HUES6 (cell line): Measurements from ENCODE around the gene SLC35F1.

Source experiments
- H3K27ac ChIP-seq: 2 replicates; pipeline ENCODE4 v1.7.0; 2013; ENCODE audit warnings: low read depth, mild to moderate bottlenecking, low read length, inconsistent platforms
- H3K27me3 ChIP-seq: 2 replicates; pipeline ENCODE4 v1.6.1; 2013; ENCODE audit warnings: low read length; ENCODE audit not compliant: control insufficient read depth, insufficient read depth
- H3K36me3 ChIP-seq: 2 replicates; pipeline ENCODE4 v1.6.1; 2013; ENCODE audit warnings: low read length; ENCODE audit not compliant: control insufficient read depth, insufficient read depth
- H3K4me1 ChIP-seq: 2 replicates; pipeline ENCODE4 v1.6.1; 2013; ENCODE audit warnings: low read length; ENCODE audit not compliant: control insufficient read depth, insufficient read depth
- H3K4me3 ChIP-seq: 2 replicates; pipeline ENCODE4 v1.5.1; 2013; ENCODE audit warnings: low read depth, low read length
- H3K9ac ChIP-seq: one replicate; pipeline ENCODE4 v1.6.1; 2013; ENCODE audit warnings: mild to moderate bottlenecking, low read length
- H3K9me3 ChIP-seq: 2 replicates; pipeline ENCODE4 v1.6.1; 2013; ENCODE audit warnings: low read depth, low read length; ENCODE audit not compliant: control insufficient read depth, insufficient read depth

SLC35F1 gene

GRCh38 chr6:118295336-118295735 lies 388.3 kb downstream of the SLC35F1 start:
- 0 out of 2 replicates have a peak, but pooled peaks cover 4% of the 10 kb centered on the region for H3K4me1 ChIP-seq
- no peaks in the 10 kb centered on the region for H3K36me3 ChIP-seq
- no peak overlapping the region for H3K27ac ChIP-seq
- no peaks in the 10 kb centered on the region for H3K9me3 ChIP-seq
- H3K4me3 ChIP-seq, result no peak overlapping the region
- no peak overlapping the region for H3K9ac ChIP-seq
- H3K27me3 ChIP-seq, result no peaks in the 10 kb centered on the region

GRCh38 chr6:118296129-118296901 lies 389.3 kb downstream of the SLC35F1 start:
- H3K4me3 ChIP-seq, result no peak overlapping the region
- no peaks in the 10 kb centered on the region for H3K9me3 ChIP-seq
- H3K36me3 ChIP-seq, result no peaks in the 10 kb centered on the region
- H3K27ac ChIP-seq, result no peak overlapping the region
- H3K9ac ChIP-seq, result no peak overlapping the region
- H3K4me1 ChIP-seq, result 0 out of 2 replicates have a peak, but pooled peaks cover 4% of the 10 kb centered on the region
- H3K27me3 ChIP-seq, result no peaks in the 10 kb centered on the region

- H3K9me3 ChIP-seq, result no peaks in the 10 kb centered on the region
- H3K4me3 ChIP-seq, result no peak overlapping the region
- no peak overlapping the region for H3K27ac ChIP-seq
- H3K27me3 ChIP-seq, result no peaks in the 10 kb centered on the region
- 0 out of 2 replicates have a peak, but pooled peaks cover 4% of the 10 kb centered on the region for H3K4me1 ChIP-seq
- H3K36me3 ChIP-seq, result no peaks in the 10 kb centered on the region
- no peak overlapping the region for H3K9ac ChIP-seq
These were observed 390.8 kb downstream of the SLC35F1 start for GRCh38 chr6:118297821-118298220.

GRCh38 chr6:118298476-118299427 lies 391.7 kb downstream of the SLC35F1 start:
- H3K9ac ChIP-seq, result no peak overlapping the region
- H3K9me3 ChIP-seq, result no peaks in the 10 kb centered on the region
- no peaks in the 10 kb centered on the region for H3K36me3 ChIP-seq
- H3K4me3 ChIP-seq, result no peak overlapping the region
- H3K27me3 ChIP-seq, result no peaks in the 10 kb centered on the region
- no peak overlapping the region for H3K27ac ChIP-seq
- 0 out of 2 replicates have a peak, but pooled peaks cover 4% of the 10 kb centered on the region for H3K4me1 ChIP-seq

- H3K4me1 ChIP-seq, result 0 out of 2 replicates have a peak, but pooled peaks cover 4% of the 10 kb centered on the region
- no peak overlapping the region for H3K9ac ChIP-seq
- no peaks in the 10 kb centered on the region for H3K9me3 ChIP-seq
- H3K27me3 ChIP-seq, result no peaks in the 10 kb centered on the region
- H3K4me3 ChIP-seq, result no peak overlapping the region
- H3K27ac ChIP-seq, result no peak overlapping the region
- no peaks in the 10 kb centered on the region for H3K36me3 ChIP-seq
These were observed 392.4 kb downstream of the SLC35F1 start for GRCh38 chr6:118299457-118299856.

GRCh38 chr6:118304321-118304720 lies 397.3 kb downstream of the SLC35F1 start:
- Histone ChIP-seq H3K36me3 (no peaks in the 10 kb centered on the region), H3K9me3 (no peaks in the 10 kb centered on the region), H3K4me3 (no peak overlapping the region), H3K4me1 (peaks cover 9% of the 10 kb centered on the region; the same call in 1 of the 2 replicates), H3K9ac (no peak overlapping the region), H3K27me3 (no peaks in the 10 kb centered on the region), H3K27ac (no peak overlapping the region)

- no peak overlapping the region for H3K9ac ChIP-seq
- no peaks in the 10 kb centered on the region for H3K36me3 ChIP-seq
- H3K9me3 ChIP-seq, result no peaks in the 10 kb centered on the region
- peaks cover 9% of the 10 kb centered on the region; the same call in 1 of the 2 replicates for H3K4me1 ChIP-seq
- H3K4me3 ChIP-seq, result no peak overlapping the region
- no peak overlapping the region for H3K27ac ChIP-seq
- H3K27me3 ChIP-seq, result no peaks in the 10 kb centered on the region
These were observed 398.0 kb downstream of the SLC35F1 start for GRCh38 chr6:118305081-118305480.

- Histone ChIP-seq H3K4me3 (no peak overlapping the region), H3K9ac (no peak overlapping the region), H3K27ac (no peak overlapping the region), H3K9me3 (no peaks in the 10 kb centered on the region), H3K4me1 (peaks cover 9% of the 10 kb centered on the region; the same call in 1 of the 2 replicates), H3K36me3 (no peaks in the 10 kb centered on the region), H3K27me3 (no peaks in the 10 kb centered on the region)
These were observed 399.6 kb downstream of the SLC35F1 start for GRCh38 chr6:118306392-118307238.

- Histone ChIP-seq H3K4me1 (peaks cover 9% of the 10 kb centered on the region; the same call in 1 of the 2 replicates), H3K4me3 (no peak overlapping the region), H3K27me3 (no peaks in the 10 kb centered on the region), H3K27ac (no peak overlapping the region), H3K36me3 (no peaks in the 10 kb centered on the region), H3K9me3 (no peaks in the 10 kb centered on the region), H3K9ac (no peak overlapping the region)
These were observed 400.5 kb downstream of the SLC35F1 start for GRCh38 chr6:118307581-118307980.

- no peaks in the 10 kb centered on the region for H3K36me3 ChIP-seq
- H3K9me3 ChIP-seq, result no peaks in the 10 kb centered on the region
These were observed 402.5 kb downstream of the SLC35F1 start for GRCh38 chr6:118309337-118310093.

More at GRCh38 chr6:118309337-118310093, 402.5 kb downstream of the SLC35F1 start:
- Histone ChIP-seq H3K4me1 (peaks cover 9% of the 10 kb centered on the region; the same call in 1 of the 2 replicates), H3K27ac (no peak overlapping the region), H3K9ac (no peak overlapping the region), H3K27me3 (no peaks in the 10 kb centered on the region), H3K4me3 (no peak overlapping the region)
